ENCODE data around the gene POU5F1. TPM values are rescaled to one million over a fixed set of nuclear protein-coding genes. Genes with fewer than 3 reads are reported as not detected.
"Not testable (repeated sequence)": the region's sequence is repeated elsewhere in the genome, so short reads cannot be mapped to it uniquely, and the experiment has no call there.

POU5F1 gene
- total RNA-seq, 1 experiment from 2014 or later, result 1.1 TPM

- 0 out of 2 replicates have a peak, but pooled peaks have one; percentile 73 for TF ChIP-seq SIN3A (IDR thresholded peaks at IDR 0.05; ENCODE audit: borderline replicate concordance, insufficient read depth, low read depth, low read length)
- no peak for TF ChIP-seq REST (IDR thresholded peaks at IDR 0.05; ENCODE audit: insufficient read depth in 1 of 2, low read depth in 2 of 2, low read length in 1 of 2)
- peak; percentile 56 for TF ChIP-seq POLR2AphosphoS5 (IDR thresholded peaks at IDR 0.05; ENCODE audit: low read depth, low read length)
- peak; percentile 58; the same call in 1 of the 2 replicates for TF ChIP-seq TCF7L2 (IDR thresholded peaks at IDR 0.05; ENCODE audit: low read depth, low read length)
- no peak for TF ChIP-seq CTCF (IDR thresholded peaks at IDR 0.05)
- peaks cover 9% of the 10 kb centered on the region; the same call in 1 of the 2 replicates for H3K9me3 ChIP-seq (ENCODE audit: control insufficient read depth, insufficient read depth, low read depth, low read length)
- peaks cover 4% of the 10 kb centered on the region for H3K4me1 ChIP-seq (ENCODE audit: control insufficient read depth, insufficient read depth, low read length)
- CTCF ChIA-PET, result interaction anchor here (0.6 to 1.2 kb wide), 3 partner anchors 169 to 174 kb away, joined by 3 to 8 read pairs (median 5); no protein-coding TSS in a partner anchor
- intact Hi-C loops (cut with micrococcal nuclease; ENCODE audit: unreplicated experiment) (loop anchor here (2.0 kb wide), 1 partner anchor 169 kb away; no protein-coding TSS in a partner anchor), in situ Hi-C loops (cut with HindIII; ENCODE audit: low pct_unique_long_range_greater_than_20kb, low sequenced_read_pairs) (no loop called here)
- ATAC-seq, result peak; percentile 93
- DNase-seq (ENCODE audit: low read depth, low spot score), result peak; percentile 53
- POLR2A ChIA-PET, result interaction anchor here (0.6 kb wide), 2 partner anchors 104 to 353 kb away, joined by 3 to 8 read pairs; no protein-coding TSS in a partner anchor
- peak overlapping the region; percentile 88 for H3K27ac ChIP-seq (ENCODE audit: low read length)
- BruUV-seq (replicated peaks), result TSS peak; percentile 95
- H3K36me3 ChIP-seq (ENCODE audit: control insufficient read depth, insufficient read depth, low read length), result no peaks in the 10 kb centered on the region
- H3K4me3 ChIP-seq (ENCODE audit: low read depth in 2 of 2, low read length in 2 of 2), result peak overlapping the region; percentile 79 to 86
- no peaks in the 10 kb centered on the region for H3K27me3 ChIP-seq (ENCODE audit: control insufficient read depth, insufficient read depth, low read length)
These were observed 27.2 kb upstream of the POU5F1 start for GRCh38 chr6:31197559-31198305.

- DNase-seq (ENCODE audit: low read depth, low spot score); H3K4me1 ChIP-seq (ENCODE audit: control insufficient read depth, insufficient read depth, low read length); BruUV-seq (replicated peaks); H3K27me3 ChIP-seq (ENCODE audit: control insufficient read depth, insufficient read depth, low read length); H3K36me3 ChIP-seq (ENCODE audit: control insufficient read depth, insufficient read depth, low read length); ATAC-seq; H3K9me3 ChIP-seq (ENCODE audit: control insufficient read depth, insufficient read depth, low read depth, low read length); in situ Hi-C loops (cut with HindIII; ENCODE audit: low pct_unique_long_range_greater_than_20kb, low sequenced_read_pairs); POLR2A ChIA-PET: not testable (repeated sequence)
- intact Hi-C loops (cut with micrococcal nuclease; ENCODE audit: unreplicated experiment), result loop anchor here (2.0 kb wide), 1 partner anchor 170 kb away; no protein-coding TSS in a partner anchor
- Histone ChIP-seq H3K27ac (ENCODE audit: low read length) (peak overlapping the region; percentile 88), H3K4me3 (ENCODE audit: low read depth in 2 of 2, low read length in 2 of 2) (peak overlapping the region; percentile 79 to 86)
- CTCF ChIA-PET, result interaction anchor here (0.5 to 1.2 kb wide), 3 partner anchors 59 to 178 kb away, joined by 3 to 8 read pairs (median 3); no protein-coding TSS in a partner anchor
These were observed 26.0 kb upstream of the POU5F1 start for GRCh38 chr6:31196251-31197022.

GRCh38 chr6:31195308-31195979, 25.0 kb upstream of the POU5F1 start:
- H3K4me1 ChIP-seq (ENCODE audit: control insufficient read depth, insufficient read depth, low read length); H3K27me3 ChIP-seq (ENCODE audit: control insufficient read depth, insufficient read depth, low read length); H3K4me3 ChIP-seq (ENCODE audit: low read depth in 2 of 2, low read length in 2 of 2); POLR2A ChIA-PET; H3K27ac ChIP-seq (ENCODE audit: low read length); ATAC-seq; H3K9me3 ChIP-seq (ENCODE audit: control insufficient read depth, insufficient read depth, low read depth, low read length); H3K36me3 ChIP-seq (ENCODE audit: control insufficient read depth, insufficient read depth, low read length); DNase-seq (ENCODE audit: low read depth, low spot score); BruUV-seq (replicated peaks); in situ Hi-C loops (cut with HindIII; ENCODE audit: low pct_unique_long_range_greater_than_20kb, low sequenced_read_pairs); intact Hi-C loops (cut with micrococcal nuclease; ENCODE audit: unreplicated experiment): not testable (repeated sequence)
- CTCF ChIA-PET, result interaction anchor here (0.5 to 1.2 kb wide), 2 partner anchors 58 to 171 kb away, joined by 3 to 8 read pairs; no protein-coding TSS in a partner anchor

All from Panc1 (cell line).